ENCODE measurements around the gene DMRT1. TPM values are rescaled to one million over a fixed set of nuclear protein-coding genes. Genes with fewer than 3 reads are reported as not detected.
A peak's percentile ranks its signal among the peaks of the same experiment; 100 is the strongest.
"Not testable (repeated sequence)": the region's sequence is repeated elsewhere in the genome, so short reads cannot be mapped to it uniquely, and the experiment has no call there.

The DMRT1 gene
- total RNA-seq, 2 donors from 2014 or later, result not detected

GRCh38 chr9:843427-843785 lies 1.9 kb downstream of the DMRT1 start:
- ATAC-seq (no peak), DNase-seq (ENCODE audit: low spot score in 2 of 2) (no peak)
- Mint-ChIP-seq H3K27ac (peak overlapping the region in 1 of 2 donors; percentile 12), H3K9me3 (no peaks in the 10 kb centered on the region), H3K36me3 (peaks cover 0 to 5% of the 10 kb centered on the region in 2 donors)

- ATAC-seq (peak in 1 of 2 donors; percentile 50), DNase-seq (ENCODE audit: low spot score in 2 of 2) (no peak)
- H3K36me3 Mint-ChIP-seq, result peaks cover 0 to 5% of the 10 kb centered on the region in 2 donors
- H3K9me3 Mint-ChIP-seq, result no peaks in the 10 kb centered on the region
- no peak overlapping the region for H3K27ac Mint-ChIP-seq
These were observed 5.4 kb downstream of the DMRT1 start for GRCh38 chr9:846852-847251.

- no peaks in the 10 kb centered on the region for H3K9me3 Mint-ChIP-seq
- H3K27ac Mint-ChIP-seq, result no peak overlapping the region
- DNase-seq (ENCODE audit: low spot score in 2 of 2) (no peak), ATAC-seq (peak in 1 of 2 donors; percentile 83)
- H3K36me3 Mint-ChIP-seq, result peaks cover 0 to 5% of the 10 kb centered on the region in 2 donors
These were observed 6.0 kb downstream of the DMRT1 start for GRCh38 chr9:847505-847904.

GRCh38 chr9:849431-849830 lies 7.9 kb downstream of the DMRT1 start:
- Mint-ChIP-seq H3K27ac (no peak overlapping the region), H3K36me3 (peaks cover 0 to 5% of the 10 kb centered on the region in 2 donors), H3K9me3 (no peaks in the 10 kb centered on the region)
- no peak for ATAC-seq
- DNase-seq (ENCODE audit: low spot score in 2 of 2), result no peak

GRCh38 chr9:852539-852938 lies 11.0 kb downstream of the DMRT1 start:
- DNase-seq (ENCODE audit: low spot score in 2 of 2), result no peak
- Mint-ChIP-seq H3K36me3 (no peaks in the 10 kb centered on the region), H3K9me3 (no peaks in the 10 kb centered on the region), H3K27ac (no peak overlapping the region)
- no peak for ATAC-seq

- H3K27ac Mint-ChIP-seq, result no peak overlapping the region
- peaks cover 0 to 9% of the 10 kb centered on the region in 2 donors for H3K9me3 Mint-ChIP-seq
- DNase-seq (ENCODE audit: low spot score in 2 of 2) (no peak), ATAC-seq (no peak)
- peaks cover 0 to 6% of the 10 kb centered on the region in 2 donors for H3K36me3 Mint-ChIP-seq
These were observed 17.8 kb downstream of the DMRT1 start for GRCh38 chr9:859251-859650.

GRCh38 chr9:860706-861105 lies 19.2 kb downstream of the DMRT1 start:
- H3K36me3 Mint-ChIP-seq, result peaks cover 0 to 6% of the 10 kb centered on the region in 2 donors
- DNase-seq (ENCODE audit: low spot score in 2 of 2) (no peak), ATAC-seq (no peak)

GRCh38 chr9:861525-861924 lies 20.0 kb downstream of the DMRT1 start:
- not testable (repeated sequence) for ATAC-seq; H3K9me3 Mint-ChIP-seq; H3K36me3 Mint-ChIP-seq; DNase-seq (ENCODE audit: low spot score in 2 of 2); H3K27ac Mint-ChIP-seq

More at GRCh38 chr9:860706-861105, 19.2 kb downstream of the DMRT1 start:
- Mint-ChIP-seq H3K27ac (no peak overlapping the region), H3K9me3 (peaks cover 0 to 9% of the 10 kb centered on the region in 2 donors)

- Mint-ChIP-seq H3K27ac (peak overlapping the region in 1 of 2 donors; percentile 17), H3K9me3 (no peaks in the 10 kb centered on the region), H3K36me3 (no peaks in the 10 kb centered on the region)
- ATAC-seq (peak in 1 of 2 donors; percentile 77), DNase-seq (ENCODE audit: low spot score in 2 of 2) (no peak)
These were observed 33.8 kb downstream of the DMRT1 start for GRCh38 chr9:875119-875962.

GRCh38 chr9:876425-876824 lies 34.9 kb downstream of the DMRT1 start:
- DNase-seq (ENCODE audit: low spot score in 2 of 2) (no peak), ATAC-seq (no peak)
- no peak overlapping the region for H3K27ac Mint-ChIP-seq
- H3K9me3 Mint-ChIP-seq, result no peaks in the 10 kb centered on the region
- no peaks in the 10 kb centered on the region for H3K36me3 Mint-ChIP-seq

- ATAC-seq (no peak), DNase-seq (ENCODE audit: low spot score in 2 of 2) (no peak)
- Mint-ChIP-seq H3K27ac (no peak overlapping the region), H3K36me3 (no peaks in the 10 kb centered on the region), H3K9me3 (no peaks in the 10 kb centered on the region)
These were observed 36.7 kb downstream of the DMRT1 start for GRCh38 chr9:878239-878638.

GRCh38 chr9:880725-881124 lies 39.2 kb downstream of the DMRT1 start:
- DNase-seq (ENCODE audit: low spot score in 2 of 2) (no peak), ATAC-seq (peak in 1 of 2 donors; percentile 34)
- no peak overlapping the region for H3K27ac Mint-ChIP-seq
- H3K36me3 Mint-ChIP-seq, result no peaks in the 10 kb centered on the region
- H3K9me3 Mint-ChIP-seq, result no peaks in the 10 kb centered on the region

GRCh38 chr9:882416-882924 lies 41.0 kb downstream of the DMRT1 start:
- no peak for ATAC-seq
- H3K9me3 Mint-ChIP-seq, result no peaks in the 10 kb centered on the region
- H3K27ac Mint-ChIP-seq, result no peak overlapping the region
- DNase-seq (ENCODE audit: low spot score in 2 of 2), result no peak
- no peaks in the 10 kb centered on the region for H3K36me3 Mint-ChIP-seq

GRCh38 chr9:883011-883410 lies 41.5 kb downstream of the DMRT1 start:
- ATAC-seq (no peak), DNase-seq (ENCODE audit: low spot score in 2 of 2) (no peak)
- H3K27ac Mint-ChIP-seq, result no peak overlapping the region
- no peaks in the 10 kb centered on the region for H3K36me3 Mint-ChIP-seq
- no peaks in the 10 kb centered on the region for H3K9me3 Mint-ChIP-seq

- ATAC-seq, result no peak
- Mint-ChIP-seq H3K36me3 (no peaks in the 10 kb centered on the region), H3K27ac (no peak overlapping the region), H3K9me3 (no peaks in the 10 kb centered on the region)
- no peak for DNase-seq (ENCODE audit: low spot score in 2 of 2)
These were observed 45.4 kb downstream of the DMRT1 start for GRCh38 chr9:886886-887285.

GRCh38 chr9:892123-892522 lies 50.6 kb downstream of the DMRT1 start:
- H3K27ac Mint-ChIP-seq, result no peak overlapping the region
- no peak for ATAC-seq
- no peak for DNase-seq (ENCODE audit: low spot score in 2 of 2)
- H3K36me3 Mint-ChIP-seq, result no peaks in the 10 kb centered on the region
- no peaks in the 10 kb centered on the region for H3K9me3 Mint-ChIP-seq

- H3K9me3 Mint-ChIP-seq, result no peaks in the 10 kb centered on the region
- ATAC-seq, result no peak
- H3K36me3 Mint-ChIP-seq, result no peaks in the 10 kb centered on the region
These were observed 51.6 kb downstream of the DMRT1 start for GRCh38 chr9:893115-893514.

GRCh38 chr9:893843-894420 lies 52.4 kb downstream of the DMRT1 start:
- H3K27ac Mint-ChIP-seq, result no peak overlapping the region
- ATAC-seq, result peak; percentile 99 to 100
- peak; percentile 48 to 85 for DNase-seq (ENCODE audit: low spot score in 2 of 2)
- H3K9me3 Mint-ChIP-seq, result no peaks in the 10 kb centered on the region
- no peaks in the 10 kb centered on the region for H3K36me3 Mint-ChIP-seq

More at GRCh38 chr9:893115-893514, 51.6 kb downstream of the DMRT1 start:
- no peak for DNase-seq (ENCODE audit: low spot score in 2 of 2)
- no peak overlapping the region for H3K27ac Mint-ChIP-seq
